ENCODE data around the gene TMEM131L.

TMEM131L gene

GRCh38 chr4:153679486-153679885, 213.3 kb downstream of the TMEM131L start:
- no peak overlapping the region for H3K4me3 Mint-ChIP-seq
- H3K27ac Mint-ChIP-seq = no peak overlapping the region
- H3K4me1 Mint-ChIP-seq = peaks cover 7% of the 10 kb centered on the region
- H3K36me3 Mint-ChIP-seq = peaks cover 12% of the 10 kb centered on the region
- peaks cover 23% of the 10 kb centered on the region for H3K27me3 Mint-ChIP-seq
- H3K9me3 Mint-ChIP-seq = peaks cover 20% of the 10 kb centered on the region
- no peak for ATAC-seq

DNA sequence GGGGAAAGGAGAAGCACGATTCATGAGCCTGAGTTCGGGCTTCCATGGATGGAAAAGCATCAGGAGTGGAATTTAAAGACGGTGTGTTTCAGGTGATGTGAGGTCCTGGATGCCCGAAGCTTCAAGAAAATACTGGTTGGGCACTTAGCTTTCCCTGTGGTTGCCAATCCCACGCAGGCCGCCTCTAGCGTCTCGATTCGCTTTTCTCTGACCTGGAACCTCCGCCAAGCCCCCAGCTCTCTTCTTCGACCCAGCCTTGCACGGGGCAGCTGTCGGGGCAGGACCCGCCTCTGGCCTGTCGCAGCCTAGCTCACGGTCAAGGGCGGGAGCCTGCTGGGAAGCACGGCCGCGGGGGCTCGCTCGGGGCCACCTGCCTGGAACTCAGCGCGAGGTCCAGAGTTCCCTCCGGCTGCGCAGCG, 217.6 kb downstream of the TMEM131L start:
- no peak for ATAC-seq
- H3K27ac Mint-ChIP-seq = peak overlapping the region; percentile 76
- peaks cover 11% of the 10 kb centered on the region for H3K36me3 Mint-ChIP-seq
- H3K4me1 Mint-ChIP-seq = peaks cover 16% of the 10 kb centered on the region
- H3K27me3 Mint-ChIP-seq = peaks cover 12% of the 10 kb centered on the region
- H3K9me3 Mint-ChIP-seq = peaks cover 3% of the 10 kb centered on the region
- peak overlapping the region; percentile 80 for H3K4me3 Mint-ChIP-seq

DNA sequence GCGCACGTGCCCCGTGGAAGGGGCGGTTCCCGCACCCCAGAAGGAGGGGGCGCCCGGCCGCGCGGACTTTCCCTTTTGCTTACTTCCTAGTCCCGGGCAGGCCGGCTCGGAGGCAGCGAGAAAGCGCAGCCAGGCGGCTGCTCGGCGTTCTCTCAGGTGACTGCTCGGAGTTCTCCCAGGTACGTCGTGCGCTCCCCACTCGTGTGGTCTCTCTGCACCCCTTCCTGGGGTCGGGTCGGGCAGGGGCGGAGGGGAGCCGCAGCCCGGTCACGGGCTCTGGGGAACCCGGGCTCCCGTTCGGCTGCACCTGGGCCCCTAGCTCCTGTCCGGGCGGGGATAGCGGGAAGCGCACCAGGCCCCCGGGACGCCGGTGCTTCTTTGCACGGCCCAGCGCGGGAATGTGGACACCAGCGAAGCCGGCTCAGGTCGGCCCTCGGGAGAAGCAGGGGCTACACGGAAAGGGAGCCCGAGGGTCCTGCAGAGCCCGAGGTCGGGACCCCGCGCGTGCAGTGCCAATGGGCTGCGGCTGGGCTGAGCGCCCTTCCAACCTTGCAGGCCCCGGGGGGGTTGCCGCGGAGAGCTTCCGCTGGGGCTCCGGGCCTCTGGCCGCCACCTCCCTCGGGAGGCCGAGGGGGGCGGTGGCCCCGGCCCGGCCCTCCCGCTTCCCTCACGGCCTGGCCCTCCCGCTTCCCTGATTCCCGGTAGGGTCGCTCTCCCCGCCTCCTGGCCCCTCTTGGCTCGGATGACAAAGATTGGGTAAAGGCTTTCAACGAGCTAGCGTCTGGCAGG, 218.2 kb downstream of the TMEM131L start, which contains the start of gene TLR2:
TSS of gene TLR2 (plus strand) at position 99 of the 789 bp plus-strand sequence. CDS start 18,628 bp downstream, outside the sequence.
- Mint-ChIP-seq H3K4me1 (peaks cover 16% of the 10 kb centered on the region), H3K27me3 (peaks cover 12% of the 10 kb centered on the region), H3K27ac (peak within 1 kb of the TSS; percentile 76), H3K9me3 (peaks cover 3% of the 10 kb centered on the region), H3K36me3 (peaks cover 15% of the 10 kb centered on the region), H3K4me3 (peak within 1 kb of the TSS; percentile 80)
- ATAC-seq = peak; percentile 92

GRCh38 chr4:153684971-153685371, 218.8 kb downstream of the TMEM131L start:
- peak overlapping the region; percentile 76 for H3K27ac Mint-ChIP-seq
- H3K27me3 Mint-ChIP-seq = peaks cover 12% of the 10 kb centered on the region
- peaks cover 16% of the 10 kb centered on the region for H3K4me1 Mint-ChIP-seq
- ATAC-seq = no peak
- peaks cover 5% of the 10 kb centered on the region for H3K9me3 Mint-ChIP-seq
- H3K4me3 Mint-ChIP-seq = peak overlapping the region; percentile 80
- H3K36me3 Mint-ChIP-seq = peaks cover 21% of the 10 kb centered on the region
